Thoracic aorta (tissue), 2 donors: ENCODE measurements around the gene MCRIP1. TPM values are rescaled to one million over a fixed set of nuclear protein-coding genes. Genes with fewer than 3 reads are reported as not detected.
"Not testable (repeated sequence)": the region's sequence is repeated elsewhere in the genome, so short reads cannot be mapped to it uniquely, and the experiment has no call there.

ENCODE experiments used
- ATAC-seq: fragments of 150-250 bp; one replicate; pipeline ENCODE4 v1.8.0; 2017; ENCODE audit warnings: low read depth; ENCODE audit not compliant: insufficient number of reproducible peaks, low FRiP score
- DNase-seq: peaks from one replicate; pipeline ENCODE4 v3.0.0-alpha.2; 2020; ENCODE audit warnings: low spot score
- H3K27ac ChIP-seq, 2 donors: fragments of 200-600 bp; sonication (generic); 1 replicate in 1 of 2; 2 replicates in 1 of 2; pipeline ENCODE4 v1.5.1; 2016; ENCODE audit warnings: mild to moderate bottlenecking in 2 of 2, moderate library complexity in 2 of 2
- H3K27me3 ChIP-seq: fragments of 200-600 bp; sonication (generic); replicated peaks from 2 replicates; pipeline ENCODE4 v1.6.0; 2016; ENCODE audit warnings: mild to moderate bottlenecking; ENCODE audit not compliant: insufficient read depth
- H3K36me3 ChIP-seq: fragments of 200-600 bp; sonication (generic); one replicate; pipeline ENCODE4 v1.5.1; 2016
- H3K4me1 ChIP-seq, 2 donors: fragments of 200-600 bp; sonication (generic); 1 replicate in 1 of 2; 2 replicates in 1 of 2; pipeline versions ENCODE4 v1.5.1 to v1.6.0; 2016; ENCODE audit warnings: low read depth in 2 of 2, mild to moderate bottlenecking in 1 of 2; ENCODE audit not compliant: control insufficient read depth in 1 of 2
- H3K4me3 ChIP-seq: fragments of 200-600 bp; sonication (generic); 2 replicates; pipeline ENCODE4 v1.5.1; 2016; ENCODE audit warnings: mild to moderate bottlenecking
- H3K9me3 ChIP-seq: fragments of 200-600 bp; sonication (generic); 2 replicates; pipeline ENCODE4 v1.5.1; 2016
- total RNA-seq, 2 donors: library from RNA; depleted of rRNA; stranded (reverse); fragments of >200 nt; gene quantifications; one replicate each; pipeline versions ENCODE4 v1.1.0 to v1.2.3, GENCODE V29; 2016
- TF ChIP-seq, protein P1 (sequence below): fragments of 200-600 bp; sonication (generic); IDR thresholded peaks from one replicate; pipeline ENCODE4 v1.5.1; 2019; ENCODE audit warnings: antibody characterized with exemption

MCRIP1 gene
- total RNA-seq, 2 donors from 2014 or later = 57.5 to 116 TPM

DNA sequence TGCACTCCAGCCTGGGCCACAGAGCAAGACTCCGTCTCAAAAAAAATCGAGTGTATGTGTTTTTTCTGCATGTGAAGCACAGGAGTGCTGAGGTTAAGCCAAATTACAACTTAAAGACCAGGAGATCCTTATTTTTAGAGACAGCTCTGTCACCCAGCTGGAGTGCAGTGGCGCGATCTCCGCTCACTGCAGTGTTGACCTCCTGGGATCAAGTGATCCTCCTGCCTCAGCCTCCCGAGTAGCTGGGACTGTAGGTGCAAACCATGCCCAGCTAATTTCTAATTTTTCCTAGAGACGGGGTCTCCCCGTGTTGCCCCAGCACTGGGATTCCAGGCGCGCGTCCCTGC, 9.3 kb upstream of the MCRIP1 start:
- no peaks in the 10 kb centered on the region for H3K9me3 ChIP-seq
- no peaks in the 10 kb centered on the region for H3K27me3 ChIP-seq
- ATAC-seq = no peak
- H3K4me3 ChIP-seq = no peak overlapping the region
- no peak overlapping the region for H3K27ac ChIP-seq
- TF ChIP-seq, protein P1, sequence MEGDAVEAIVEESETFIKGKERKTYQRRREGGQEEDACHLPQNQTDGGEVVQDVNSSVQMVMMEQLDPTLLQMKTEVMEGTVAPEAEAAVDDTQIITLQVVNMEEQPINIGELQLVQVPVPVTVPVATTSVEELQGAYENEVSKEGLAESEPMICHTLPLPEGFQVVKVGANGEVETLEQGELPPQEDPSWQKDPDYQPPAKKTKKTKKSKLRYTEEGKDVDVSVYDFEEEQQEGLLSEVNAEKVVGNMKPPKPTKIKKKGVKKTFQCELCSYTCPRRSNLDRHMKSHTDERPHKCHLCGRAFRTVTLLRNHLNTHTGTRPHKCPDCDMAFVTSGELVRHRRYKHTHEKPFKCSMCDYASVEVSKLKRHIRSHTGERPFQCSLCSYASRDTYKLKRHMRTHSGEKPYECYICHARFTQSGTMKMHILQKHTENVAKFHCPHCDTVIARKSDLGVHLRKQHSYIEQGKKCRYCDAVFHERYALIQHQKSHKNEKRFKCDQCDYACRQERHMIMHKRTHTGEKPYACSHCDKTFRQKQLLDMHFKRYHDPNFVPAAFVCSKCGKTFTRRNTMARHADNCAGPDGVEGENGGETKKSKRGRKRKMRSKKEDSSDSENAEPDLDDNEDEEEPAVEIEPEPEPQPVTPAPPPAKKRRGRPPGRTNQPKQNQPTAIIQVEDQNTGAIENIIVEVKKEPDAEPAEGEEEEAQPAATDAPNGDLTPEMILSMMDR = no peak
- peaks cover 48% of the 10 kb centered on the region for H3K36me3 ChIP-seq
- no peak for DNase-seq
- no peaks in the 10 kb centered on the region for H3K4me1 ChIP-seq

DNA sequence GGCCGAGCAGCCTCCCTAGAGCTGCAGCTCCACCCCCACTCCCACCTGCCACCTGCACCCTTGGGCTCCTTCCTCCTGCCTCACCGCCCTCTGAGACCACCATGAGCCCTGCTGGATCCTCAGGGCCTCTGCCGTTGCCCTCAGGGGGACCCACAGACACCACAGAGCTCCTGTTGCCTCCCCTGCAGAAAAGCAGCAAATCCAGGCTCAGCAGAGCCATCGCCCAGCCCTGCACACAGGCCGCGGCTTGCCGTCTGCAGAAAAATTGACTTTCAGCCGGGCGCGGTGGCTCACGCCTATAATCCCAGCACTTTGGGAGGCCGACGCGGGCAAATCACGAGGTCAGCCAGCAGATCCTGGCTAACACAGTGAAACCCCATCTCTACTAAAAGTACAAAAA, 8.8 kb upstream of the MCRIP1 start:
- ATAC-seq = no peak
- Histone ChIP-seq H3K27ac (no peak overlapping the region), H3K9me3 (no peaks in the 10 kb centered on the region), H3K36me3 (peaks cover 43% of the 10 kb centered on the region), H3K4me3 (no peak overlapping the region), H3K27me3 (no peaks in the 10 kb centered on the region), H3K4me1 (no peaks in the 10 kb centered on the region)
- DNase-seq = no peak
- TF ChIP-seq, protein P1 = no peak

DNA sequence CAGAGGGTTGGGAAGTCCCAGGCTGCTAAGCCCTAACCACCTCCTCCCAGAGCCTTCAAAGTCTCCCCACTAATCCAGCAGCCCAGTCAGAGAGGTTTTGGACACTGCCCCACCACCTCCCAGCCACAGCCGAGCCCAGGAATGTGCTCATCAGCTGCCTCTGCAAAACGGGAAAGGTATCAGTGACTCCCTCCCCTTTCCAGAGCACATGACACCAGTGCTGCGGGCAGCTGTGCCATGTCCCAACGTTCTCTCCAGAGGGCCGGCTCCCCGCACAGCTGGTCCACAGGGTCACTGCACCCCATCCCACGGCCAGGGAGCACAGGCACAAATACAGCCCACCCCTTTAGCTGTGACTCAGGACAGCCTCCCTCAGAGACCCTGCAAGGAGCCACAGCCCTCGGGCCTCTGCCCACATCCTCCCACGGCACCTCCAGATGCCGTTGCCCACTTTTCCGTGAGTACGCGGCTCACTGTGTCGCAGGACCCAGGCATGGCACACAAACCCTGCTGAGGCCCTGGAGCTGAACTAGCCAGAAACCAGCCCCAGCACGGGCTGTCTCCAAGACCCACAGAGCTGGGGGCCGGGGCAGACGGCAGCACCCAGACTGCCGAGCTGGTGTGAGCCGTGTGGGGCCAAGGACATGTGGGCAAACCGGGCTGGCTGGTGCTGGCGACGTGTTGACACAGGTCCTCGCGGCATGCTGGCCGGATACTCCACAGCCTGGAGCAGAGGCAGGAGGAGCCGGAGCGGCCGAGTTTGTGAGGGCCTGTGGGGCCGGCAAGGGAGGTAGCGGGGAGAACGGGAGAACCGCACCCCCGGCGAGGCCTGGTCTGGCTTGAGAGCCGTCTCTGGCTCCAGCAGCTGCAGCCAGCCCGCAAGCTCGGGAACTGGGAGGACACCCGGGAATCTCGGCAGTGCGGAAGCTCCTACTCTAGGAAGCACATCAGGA, 8.0 kb upstream of the MCRIP1 start:
- DNase-seq (no peak), ATAC-seq (no peak)
- H3K4me3 ChIP-seq = no peak overlapping the region
- H3K9me3 ChIP-seq = no peaks in the 10 kb centered on the region
- H3K27me3 ChIP-seq = no peaks in the 10 kb centered on the region
- TF ChIP-seq, protein P1 = no peak
- no peak overlapping the region for H3K27ac ChIP-seq
- H3K4me1 ChIP-seq = no peaks in the 10 kb centered on the region
- H3K36me3 ChIP-seq = peaks cover 35% of the 10 kb centered on the region

DNA sequence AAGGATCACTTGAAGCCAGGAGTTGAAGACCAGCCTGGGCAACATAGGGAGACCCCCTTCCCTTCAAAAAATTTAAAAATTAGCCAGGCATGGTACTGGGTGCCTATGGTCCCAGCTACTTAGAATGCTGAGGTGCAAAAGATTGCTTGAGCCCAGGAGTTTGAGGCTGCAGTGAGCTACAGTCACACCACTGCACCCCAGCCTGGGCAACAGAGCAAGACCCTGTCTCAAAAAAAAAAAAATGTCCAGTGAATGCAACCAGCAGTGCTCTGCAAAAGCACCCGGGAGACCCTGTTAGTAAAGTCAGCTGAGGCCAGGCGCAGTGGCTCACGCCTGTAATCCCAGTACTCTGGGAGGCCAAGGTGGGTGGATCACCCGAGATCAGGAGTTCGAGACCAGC, 7.0 kb upstream of the MCRIP1 start:
- not testable (repeated sequence) for H3K9me3 ChIP-seq, H3K27ac ChIP-seq, DNase-seq, H3K4me1 ChIP-seq, ATAC-seq, H3K4me3 ChIP-seq, H3K27me3 ChIP-seq
- H3K36me3 ChIP-seq = peaks cover 25% of the 10 kb centered on the region

DNA sequence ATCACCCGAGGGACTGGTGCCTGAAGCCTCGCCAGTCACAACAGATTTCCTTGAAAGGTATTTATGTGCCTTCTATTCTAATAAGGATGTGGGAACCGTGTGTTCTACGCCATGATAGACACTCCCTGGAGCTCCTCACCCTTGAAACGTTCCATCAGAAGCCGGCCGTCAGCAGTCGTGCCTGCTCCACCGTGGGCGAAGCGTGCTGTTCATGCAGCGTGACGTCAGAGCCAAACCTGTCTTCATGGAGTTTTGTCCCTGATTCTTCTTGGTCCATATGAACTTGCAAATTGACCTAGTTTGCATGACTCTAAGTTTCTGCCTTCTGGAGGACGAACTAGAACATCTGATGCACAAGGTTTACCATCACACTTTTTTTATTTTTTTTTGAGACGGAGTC, 6.2 kb upstream of the MCRIP1 start:
- Histone ChIP-seq H3K4me3 (no peak overlapping the region), H3K27ac (no peak overlapping the region), H3K27me3 (no peaks in the 10 kb centered on the region), H3K9me3 (no peaks in the 10 kb centered on the region), H3K36me3 (peaks cover 19% of the 10 kb centered on the region), H3K4me1 (peaks cover 0 to under 1% of the 10 kb centered on the region in 2 donors)
- ATAC-seq (no peak), DNase-seq (no peak)
- TF ChIP-seq, protein P1 = no peak
